K562 (cell line): Measurements from ENCODE around the gene SH3BP5L. TPM values are rescaled to one million over a fixed set of nuclear protein-coding genes. Genes with fewer than 3 reads are reported as not detected.

Source experiments
- AFF4 ChIP-seq: sonication (generic); formaldehyde crosslinking; IDR thresholded peaks from 2 replicates; pipeline ENCODE4 v1.8.0; 2023; ENCODE audit warnings: mild to moderate bottlenecking, missing genetic modification reagents
- CHD4 ChIP-seq: fragments of 200-600 bp; sonication (generic); IDR thresholded peaks from 3 replicates; pipeline ENCODE4 v1.6.1; 2012; ENCODE audit warnings: low read depth, mild to moderate bottlenecking, mixed read lengths, low read length, inconsistent platforms; ENCODE audit not compliant: insufficient read depth, insufficient replicate concordance, poor library complexity, severe bottlenecking
- CTCFL ChIP-seq: IDR thresholded peaks from 2 replicates; pipeline ENCODE4 v1.6.1; 2011; ENCODE audit warnings: borderline replicate concordance, low read depth, mild to moderate bottlenecking, moderate library complexity, low read length; ENCODE audit not compliant: insufficient read depth, poor library complexity, severe bottlenecking
- JUN ChIP-seq, 2 experiments: sonication (generic) in 1 of 2; formaldehyde crosslinking in 1 of 2; IDR thresholded peaks; 2 replicates each; pipeline versions ENCODE4 v1.6.1 to v1.8.0; 2012 to 2022; ENCODE audit warnings: borderline replicate concordance in 2 of 2, mild to moderate bottlenecking in 2 of 2, improper control_type of control experiment in 1 of 2, low read depth in 1 of 2, low read length in 1 of 2, missing genetic modification reagents in 1 of 2
- MCM5 ChIP-seq: fragments of 450-650 bp; IDR thresholded peaks from 2 replicates; pipeline ENCODE4 v1.6.1; 2016; ENCODE audit warnings: low read depth
- MXI1 ChIP-seq: IDR thresholded peaks from 2 replicates; pipeline ENCODE4 v1.6.1; 2011; ENCODE audit warnings: low read depth, mild to moderate bottlenecking, improper control_type of control experiment, low read length
- TEAD1 ChIP-seq, 2 experiments: fragments of 450-650 bp in 1 of 2; sonication (generic) in 1 of 2; formaldehyde crosslinking; IDR thresholded peaks; 2 replicates each; pipeline versions ENCODE4 v1.4.0 to v1.8.0; 2020 to 2022; ENCODE audit warnings: mild to moderate bottlenecking in 2 of 2, missing genetic modification reagents in 1 of 2
- TFAM ChIP-seq: fragments of 250-450 bp; sonication (Bioruptor Pico); conservative IDR thresholded peaks from 2 replicates; pipeline ENCODE4 v1.5.0; 2021; ENCODE audit warnings: mild to moderate bottlenecking, moderate library complexity
- VEZF1 ChIP-seq: fragments of 200-800 bp; sonication (Bioruptor generic); IDR thresholded peaks from 2 replicates; pipeline ENCODE4 v1.6.1; 2017; ENCODE audit warnings: missing genetic modification characterization, missing compliant biosample characterization
- ZBTB2 ChIP-seq: fragments of 450-650 bp; IDR thresholded peaks from 2 replicates; pipeline ENCODE4 v1.6.1; 2016; ENCODE audit warnings: antibody characterized with exemption
- ZNF280A ChIP-seq: fragments of 450-650 bp; IDR thresholded peaks from 2 replicates; pipeline ENCODE4 v1.6.1; 2018; ENCODE audit warnings: mild to moderate bottlenecking, low read depth; ENCODE audit not compliant: partially characterized antibody
- ZNF561 ChIP-seq: fragments of 450-650 bp; formaldehyde crosslinking; conservative IDR thresholded peaks from 2 replicates; pipeline ENCODE4 v1.4.0; 2020; ENCODE audit warnings: mild to moderate bottlenecking, moderate library complexity
- ZNF695 ChIP-seq: fragments of 450-650 bp; formaldehyde crosslinking; IDR thresholded peaks from 2 replicates; pipeline ENCODE4 v1.4.0; 2020; ENCODE audit warnings: mild to moderate bottlenecking, moderate library complexity
- polyA plus RNA-seq, 8 experiments: library from polyadenylated mRNA; depleted of rRNA in 4 of 8; stranded (reverse) in 5 of 8; unstranded in 3 of 8; fragments of >200 nt; fragmentation: Nextera tagmentation in 2 of 8; fragmentation: Illumina TruSeq in 1 of 8; extraction: Ambion mirVana in 2 of 8; extraction: Trizol in 1 of 8; gene quantifications; 2 replicates each; pipeline versions ENCODE4 v1.2.1 to v1.2.3, GENCODE V29; 2011 to 2014; ENCODE audit warnings: inconsistent platforms in 1 of 8, missing spikeins in 1 of 8
- total RNA-seq, 7 experiments: library from RNA; depleted of rRNA in 6 of 7; stranded (reverse); fragments of >200 nt in 6 of 7; fragmentation: Illumina TruSeq in 2 of 7; extraction: Trizol in 2 of 7; gene quantifications; 2 replicates each; pipeline versions ENCODE4 v1.2.1 to v1.2.3, GENCODE V29; 2011 to 2021; ENCODE audit warnings: low replicate concordance in 1 of 7

SH3BP5L gene
- total and polyA plus RNA-seq, 9 of the 15 experiments (the other 6 are each of a cell fraction or from before 2014, with no cell fraction given), result 1.9 to 26.5 (median 15.8) TPM

- TF ChIP-seq CTCFL (peak; percentile 98), VEZF1 (peak; percentile 91), JUN (IDR thresholded peaks at IDR 0.05; ENCODE audit: borderline replicate concordance, low read depth, low read length) (0 out of 2 replicates have a peak, but pooled peaks have one; percentile 25), JUN (CRISPR knock-in tag; IDR thresholded peaks at IDR 0.05; ENCODE audit: borderline replicate concordance) (no peak), MXI1 (0 out of 2 replicates have a peak, but pooled peaks have one; percentile 12), CHD4 (peak; percentile 27), TFAM (CRISPR knock-in tag) (no peak), ZBTB2 (no peak), ZNF695 (CRISPR knock-in tag) (no peak), ZNF561 (CRISPR knock-in tag) (no peak), AFF4 (CRISPR knock-in tag) (peak; percentile 86; the same call in 1 of the 2 replicates), MCM5 (no peak), ZNF280A (no peak), TEAD1 (CRISPR knock-in tag; IDR thresholded peaks at IDR 0.05) (peak in 1 of 2 experiments; percentile 59; a peak in 1 of 4 replicates)
These were observed at the start of gene SH3BP5L (continued) for GRCh38 chr1:248825909-248826760.
